GM12865 (cell line): Measurements from ENCODE around the gene ZFYVE28.

Experiments
- DNase-seq: peaks from one replicate; pipeline ENCODE4 v3.0.0; 2010; ENCODE audit warnings: low read depth
- H3K4me3 ChIP-seq: 2 replicates; pipeline ENCODE4 v1.5.1; 2011; ENCODE audit warnings: mild to moderate bottlenecking, low read depth, low read length, control low read depth
- CTCF ChIP-seq: IDR thresholded peaks from 2 replicates; pipeline ENCODE4 v1.5.1; 2011; ENCODE audit warnings: low read length, control low read depth, low read depth, inconsistent platforms; ENCODE audit not compliant: insufficient read depth; ENCODE audit errors: missing control alignments

ZFYVE28 gene

GRCh38 chr4:2450394-2451035 lies 32.1 kb upstream of the ZFYVE28 start:
- TF ChIP-seq CTCF, result no peak
- no peak for DNase-seq

GRCh38 chr4:2449511-2450392 lies 31.3 kb upstream of the ZFYVE28 start:
- DNase-seq, result no peak
- TF ChIP-seq CTCF, result no peak
- no peak overlapping the region for H3K4me3 ChIP-seq

More at GRCh38 chr4:2450394-2451035, 32.1 kb upstream of the ZFYVE28 start:
- no peak overlapping the region for H3K4me3 ChIP-seq

GRCh38 chr4:2449051-2449450 lies 30.6 kb upstream of the ZFYVE28 start:
- no peak for DNase-seq
- no peak overlapping the region for H3K4me3 ChIP-seq
- no peak for TF ChIP-seq CTCF

- TF ChIP-seq CTCF, result no peak
- no peak overlapping the region for H3K4me3 ChIP-seq
- no peak for DNase-seq
Measured at GRCh38 chr4:2448589-2448988, 30.1 kb upstream of the ZFYVE28 start.

GRCh38 chr4:2446656-2447564 lies 28.5 kb upstream of the ZFYVE28 start:
- no peak overlapping the region for H3K4me3 ChIP-seq
- no peak for TF ChIP-seq CTCF
- DNase-seq, result no peak

- DNase-seq, result no peak
- no peak overlapping the region for H3K4me3 ChIP-seq
- TF ChIP-seq CTCF, result no peak
Measured at GRCh38 chr4:2445571-2445970, 27.1 kb upstream of the ZFYVE28 start.
